Gastroesophageal sphincter (tissue), 3 donors: ENCODE results near the gene LURAP1L.

ENCODE experiments used
- CTCF ChIP-seq, 4 experiments: fragments of 200-600 bp in 2 of 4; fragments of 450-650 bp in 2 of 4; sonication (generic) in 1 of 4; IDR thresholded peaks; one replicate each; pipeline ENCODE4 v1.5.1; 2017 to 2019; ENCODE audit warnings: antibody characterized with exemption in 4 of 4, mild to moderate bottlenecking in 2 of 4, moderate library complexity in 2 of 4
- EP300 ChIP-seq: sonication (generic); formaldehyde crosslinking; IDR thresholded peaks from one replicate; pipeline ENCODE4 v1.6.1; 2017; ENCODE audit warnings: antibody characterized with exemption, mild to moderate bottlenecking
- POLR2A ChIP-seq, 2 donors: fragments of 450-650 bp; IDR thresholded peaks; one replicate each; pipeline ENCODE4 v1.6.1; 2017; ENCODE audit warnings: antibody characterized with exemption in 2 of 2, mild to moderate bottlenecking in 2 of 2, moderate library complexity in 1 of 2
- POLR2AphosphoS5 ChIP-seq: sonication (generic); formaldehyde crosslinking; IDR thresholded peaks from one replicate; pipeline ENCODE4 v1.6.1; 2017; ENCODE audit warnings: antibody characterized with exemption

GRCh38 chr9:12801187-12801586 lies 26.4 kb downstream of the LURAP1L start:
- no peak for TF ChIP-seq CTCF (IDR thresholded peaks at IDR 0.05)
- no peak for TF ChIP-seq POLR2A (IDR thresholded peaks at IDR 0.05)
- TF ChIP-seq POLR2AphosphoS5: no peak
- no peak for TF ChIP-seq EP300
